Vagina (tissue), 2 donors: Measurements from ENCODE around the gene SAMD4A. TPM values are rescaled to one million over a fixed set of nuclear protein-coding genes. Genes with fewer than 3 reads are reported as not detected.
"Not testable (repeated sequence)": the region's sequence is repeated elsewhere in the genome, so short reads cannot be mapped to it uniquely, and the experiment has no call there.

ENCODE experiments used
- DNase-seq, 2 donors: peaks; one replicate each; pipeline ENCODE4 v3.0.0-alpha.2; 2017; ENCODE audit errors: extremely low spot score in 2 of 2
- H3K27ac ChIP-seq: fragments of 200-600 bp; sonication (generic); one replicate; pipeline ENCODE4 v1.5.1; 2019
- H3K27me3 ChIP-seq: fragments of 200-600 bp; sonication (generic); one replicate; pipeline ENCODE4 v1.5.1; 2019
- H3K36me3 ChIP-seq, 2 donors: fragments of 200-600 bp; sonication (generic); one replicate each; pipeline ENCODE4 v1.5.1; 2017 to 2019
- H3K4me1 ChIP-seq: fragments of 200-600 bp; sonication (generic); one replicate; pipeline ENCODE4 v1.5.1; 2019
- H3K4me3 ChIP-seq, 2 donors: fragments of 200-600 bp; sonication (generic); 1 replicate in 1 of 2; 2 replicates in 1 of 2; pipeline ENCODE4 v1.5.1; 2016 to 2019
- H3K9me3 ChIP-seq: fragments of 200-600 bp; sonication (generic); one replicate; pipeline ENCODE4 v1.5.1; 2019
- CTCF ChIP-seq, 3 experiments: fragments of 450-650 bp in 2 of 3; fragments of 200-600 bp in 1 of 3; sonication (generic) in 1 of 3; IDR thresholded peaks; one replicate each; pipeline ENCODE4 v1.5.1; 2017 to 2019; ENCODE audit warnings: antibody characterized with exemption in 3 of 3, mild to moderate bottlenecking in 2 of 3, moderate library complexity in 2 of 3
- POLR2A ChIP-seq, 2 donors: fragments of 450-650 bp; IDR thresholded peaks; one replicate each; pipeline ENCODE4 v1.6.1; 2017; ENCODE audit warnings: antibody characterized with exemption in 2 of 2, mild to moderate bottlenecking in 2 of 2, moderate library complexity in 2 of 2
- POLR2AphosphoS5 ChIP-seq, 2 donors: sonication (generic); formaldehyde crosslinking; IDR thresholded peaks; one replicate each; pipeline ENCODE4 v1.9.0; 2017; ENCODE audit warnings: antibody characterized with exemption in 2 of 2, mild to moderate bottlenecking in 2 of 2, low read depth in 1 of 2; ENCODE audit not compliant: insufficient read depth in 1 of 2
- intact Hi-C: fragments of 100-400 bp; cut with DNase I; formaldehyde crosslinking; loops from one replicate; pipeline ENCODE4 v1.15.1; 2023
- total RNA-seq: library from RNA; depleted of rRNA; stranded (reverse); fragments of >200 nt; gene quantifications from one replicate; pipeline ENCODE4 v1.2.3, GENCODE V29; 2016

The SAMD4A gene
- total RNA-seq, 1 donor from 2014 or later, result 43.0 TPM

GRCh38 chr14:54749727-54750126 is 182.8 kb downstream of the SAMD4A start:
- intact Hi-C loops, result no loop called here
- peaks cover 0 to 16% of the 10 kb centered on the region in 2 donors for H3K36me3 ChIP-seq

GRCh38 chr14:54752611-54753010 is 185.7 kb downstream of the SAMD4A start:
- H3K4me3 ChIP-seq, H3K27ac ChIP-seq, DNase-seq, intact Hi-C loops, H3K27me3 ChIP-seq, H3K4me1 ChIP-seq, H3K9me3 ChIP-seq: not testable (repeated sequence)
- peaks cover 0 to 16% of the 10 kb centered on the region in 2 donors for H3K36me3 ChIP-seq

More at GRCh38 chr14:54749727-54750126, 182.8 kb downstream of the SAMD4A start:
- Histone ChIP-seq H3K27me3 (no peaks in the 10 kb centered on the region), H3K9me3 (no peaks in the 10 kb centered on the region), H3K4me1 (peaks cover 16% of the 10 kb centered on the region), H3K4me3 (no peak overlapping the region), H3K27ac (no peak overlapping the region)
- TF ChIP-seq POLR2A (IDR thresholded peaks at IDR 0.05), result no peak
- no peak for TF ChIP-seq CTCF (IDR thresholded peaks at IDR 0.05)
- no peak for TF ChIP-seq POLR2AphosphoS5 (IDR thresholded peaks at IDR 0.05; ENCODE audit: insufficient read depth in 1 of 2, low read depth in 1 of 2)
- DNase-seq, result no peak

GRCh38 chr14:54753396-54753795 is 186.5 kb downstream of the SAMD4A start:
- H3K4me3 ChIP-seq, H3K4me1 ChIP-seq, H3K27me3 ChIP-seq, DNase-seq, H3K9me3 ChIP-seq, H3K27ac ChIP-seq, intact Hi-C loops: not testable (repeated sequence)
- H3K36me3 ChIP-seq, result peaks cover 0 to 16% of the 10 kb centered on the region in 2 donors

GRCh38 chr14:54754116-54754622 is 187.2 kb downstream of the SAMD4A start:
- Histone ChIP-seq H3K4me1 (peaks cover 11% of the 10 kb centered on the region), H3K4me3 (no peak overlapping the region), H3K36me3 (peaks cover 0 to 16% of the 10 kb centered on the region in 2 donors), H3K9me3 (no peaks in the 10 kb centered on the region), H3K27me3 (no peaks in the 10 kb centered on the region), H3K27ac (no peak overlapping the region)
- intact Hi-C loops, result no loop called here
- no peak for DNase-seq
- TF ChIP-seq CTCF (IDR thresholded peaks at IDR 0.05) (no peak), POLR2A (IDR thresholded peaks at IDR 0.05) (no peak), POLR2AphosphoS5 (IDR thresholded peaks at IDR 0.05; ENCODE audit: insufficient read depth in 1 of 2, low read depth in 1 of 2) (no peak)

- Histone ChIP-seq H3K36me3 (peaks cover 0 to 16% of the 10 kb centered on the region in 2 donors), H3K27me3 (no peaks in the 10 kb centered on the region), H3K9me3 (no peaks in the 10 kb centered on the region), H3K4me1 (peaks cover 11% of the 10 kb centered on the region), H3K4me3 (no peak overlapping the region), H3K27ac (no peak overlapping the region)
- DNase-seq, result no peak
- intact Hi-C loops, result no loop called here
- TF ChIP-seq CTCF (IDR thresholded peaks at IDR 0.05) (no peak), POLR2A (IDR thresholded peaks at IDR 0.05) (no peak), POLR2AphosphoS5 (IDR thresholded peaks at IDR 0.05; ENCODE audit: insufficient read depth in 1 of 2, low read depth in 1 of 2) (no peak)
Measured at GRCh38 chr14:54754623-54755386, 187.9 kb downstream of the SAMD4A start.

- Histone ChIP-seq H3K4me3 (no peak overlapping the region), H3K4me1 (peaks cover 11% of the 10 kb centered on the region), H3K27me3 (no peaks in the 10 kb centered on the region), H3K9me3 (no peaks in the 10 kb centered on the region), H3K36me3 (peaks cover 0 to 28% of the 10 kb centered on the region in 2 donors), H3K27ac (no peak overlapping the region)
- intact Hi-C loops, result no loop called here
- no peak for DNase-seq
- no peak for TF ChIP-seq POLR2AphosphoS5 (IDR thresholded peaks at IDR 0.05; ENCODE audit: insufficient read depth in 1 of 2, low read depth in 1 of 2)
- no peak for TF ChIP-seq CTCF (IDR thresholded peaks at IDR 0.05)
- TF ChIP-seq POLR2A (IDR thresholded peaks at IDR 0.05), result no peak
Measured at GRCh38 chr14:54756656-54757392, 189.9 kb downstream of the SAMD4A start.
